SK-N-SH treated with all-trans-retinoic acid at 6 μM for 48 hours (cell line): ENCODE results near the gene TIPARP.

Experiments
- CSDC2 ChIP-seq: fragments of 250-450 bp; sonication (Bioruptor Pico); IDR thresholded peaks from 2 replicates; pipeline ENCODE4 v1.5.0; 2020; ENCODE audit warnings: mild to moderate bottlenecking, moderate library complexity
- TF ChIP-seq, protein P1 (sequence below): fragments of 250-450 bp; sonication (Bioruptor Pico); IDR thresholded peaks from 2 replicates; pipeline ENCODE4 v1.8.0; 2021; ENCODE audit warnings: low read depth, mild to moderate bottlenecking, moderate library complexity, borderline replicate concordance

DNA sequence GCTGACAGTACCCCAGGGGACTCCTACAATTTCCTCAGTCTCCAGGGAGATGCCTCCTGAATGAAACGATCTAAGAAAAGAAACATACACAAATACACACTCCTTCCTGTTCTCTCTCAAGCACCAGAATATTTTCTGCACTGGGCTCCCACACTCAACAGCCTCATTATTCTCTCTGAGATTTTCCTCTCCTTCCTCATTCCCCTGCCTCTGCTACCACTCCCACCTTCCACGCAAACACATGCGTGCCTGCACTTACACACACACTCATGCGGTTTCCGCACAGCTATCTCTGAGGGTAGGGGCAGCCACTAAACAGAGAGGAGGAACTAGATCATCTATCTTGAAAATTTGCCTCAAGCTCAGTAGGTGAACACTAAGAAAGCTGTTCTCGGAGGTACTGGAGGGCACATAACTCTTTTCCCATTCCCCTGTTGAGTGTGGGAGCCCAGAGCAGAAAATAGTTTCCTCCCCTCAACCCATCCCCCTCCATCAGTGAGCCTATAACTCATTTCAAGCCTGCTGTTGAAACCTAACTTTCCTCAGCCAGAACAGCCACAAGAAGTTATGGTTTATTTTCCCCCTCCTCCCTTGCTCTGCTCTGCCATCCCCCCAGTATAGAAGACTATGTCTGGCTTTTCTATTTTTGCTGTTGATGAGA lies 30.5 kb upstream of the TIPARP start:
- no peak for TF ChIP-seq CSDC2 (CRISPR knock-in tag)
- TF ChIP-seq, protein P1, sequence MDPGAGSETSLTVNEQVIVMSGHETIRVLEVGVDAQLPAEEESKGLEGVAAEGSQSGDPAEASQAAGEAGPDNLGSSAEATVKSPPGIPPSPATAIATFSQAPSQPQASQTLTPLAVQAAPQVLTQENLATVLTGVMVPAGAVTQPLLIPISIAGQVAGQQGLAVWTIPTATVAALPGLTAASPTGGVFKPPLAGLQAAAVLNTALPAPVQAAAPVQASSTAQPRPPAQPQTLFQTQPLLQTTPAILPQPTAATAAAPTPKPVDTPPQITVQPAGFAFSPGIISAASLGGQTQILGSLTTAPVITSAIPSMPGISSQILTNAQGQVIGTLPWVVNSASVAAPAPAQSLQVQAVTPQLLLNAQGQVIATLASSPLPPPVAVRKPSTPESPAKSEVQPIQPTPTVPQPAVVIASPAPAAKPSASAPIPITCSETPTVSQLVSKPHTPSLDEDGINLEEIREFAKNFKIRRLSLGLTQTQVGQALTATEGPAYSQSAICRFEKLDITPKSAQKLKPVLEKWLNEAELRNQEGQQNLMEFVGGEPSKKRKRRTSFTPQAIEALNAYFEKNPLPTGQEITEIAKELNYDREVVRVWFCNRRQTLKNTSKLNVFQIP = no peak
